ENCODE measurements around the gene LRRC61. TPM values are rescaled to one million over a fixed set of nuclear protein-coding genes. Genes with fewer than 3 reads are reported as not detected.
A peak's percentile ranks its signal among the peaks of the same experiment; 100 is the strongest.

LRRC61 gene
- polyA plus RNA-seq, 1 experiment: 0.17 TPM

- no peaks in the 10 kb centered on the region; the same call in 1 of the 2 replicates for H3K9me3 ChIP-seq (ENCODE audit: control insufficient read depth, insufficient read depth, low read length)
- no peak for TF ChIP-seq CTCF (IDR thresholded peaks at IDR 0.05; ENCODE audit: low read depth, low read length)
- ChIA-PET POLR2A (no interaction called here), CTCF (interaction anchor here (1.7 to 2.2 kb wide), 2 partner anchors 21 to 30 kb away, joined by 3 to 9 read pairs; no protein-coding TSS in a partner anchor)
- H3K27me3 ChIP-seq (ENCODE audit: control insufficient read depth, insufficient read depth, low read length): no peaks in the 10 kb centered on the region
- H3K27ac ChIP-seq (ENCODE audit: low read depth, low read length): no peak overlapping the region
- H3K4me3 ChIP-seq (ENCODE audit: low read depth, low read length): no peak overlapping the region
- DNase-seq (ENCODE audit: low read depth, low spot score): no peak
These were observed 54.0 kb downstream of the LRRC61 start for GRCh38 chr7:150377196-150377595.

GRCh38 chr7:150377635-150378034 lies 54.5 kb downstream of the LRRC61 start:
- no peak for TF ChIP-seq CTCF (IDR thresholded peaks at IDR 0.05; ENCODE audit: low read depth, low read length)
- Histone ChIP-seq H3K27me3 (ENCODE audit: control insufficient read depth, insufficient read depth, low read length) (no peaks in the 10 kb centered on the region), H3K9me3 (ENCODE audit: control insufficient read depth, insufficient read depth, low read length) (no peaks in the 10 kb centered on the region; the same call in 1 of the 2 replicates), H3K4me3 (ENCODE audit: low read depth, low read length) (no peak overlapping the region), H3K27ac (ENCODE audit: low read depth, low read length) (no peak overlapping the region)
- ChIA-PET POLR2A (interaction anchor here (1.2 to 1.3 kb wide), 2 partner anchors 9 to 27 kb away, joined by 3 to 8 read pairs; partner anchors contain the start of gene REPIN1), CTCF (interaction anchor here (0.9 to 2.2 kb wide), 4 partner anchors 8 to 29 kb away, joined by 3 to 9 read pairs (median 4); no protein-coding TSS in a partner anchor)
- no peak for DNase-seq (ENCODE audit: low read depth, low spot score)

- peak overlapping the region; percentile 59 for H3K27ac ChIP-seq (ENCODE audit: low read depth, low read length)
- no peaks in the 10 kb centered on the region for H3K27me3 ChIP-seq (ENCODE audit: control insufficient read depth, insufficient read depth, low read length)
- ChIA-PET CTCF (interaction anchor here (0.9 to 2.2 kb wide), 5 partner anchors 8 to 71 kb away, joined by 3 to 9 read pairs (median 3); no protein-coding TSS in a partner anchor), POLR2A (interaction anchor here (1.1 to 1.3 kb wide), 3 partner anchors 8 to 26 kb away, joined by 3 to 8 read pairs (median 6); partner anchors contain the start of gene REPIN1)
- H3K4me3 ChIP-seq (ENCODE audit: low read depth, low read length): peak overlapping the region; percentile 71
- peak; percentile 20 for DNase-seq (ENCODE audit: low read depth, low spot score)
- no peaks in the 10 kb centered on the region; the same call in 1 of the 2 replicates for H3K9me3 ChIP-seq (ENCODE audit: control insufficient read depth, insufficient read depth, low read length)
- TF ChIP-seq CTCF (IDR thresholded peaks at IDR 0.05; ENCODE audit: low read depth, low read length): peak; percentile 24; the same call in 1 of the 2 replicates
These were observed 55.1 kb downstream of the LRRC61 start for GRCh38 chr7:150378115-150378852.

GRCh38 chr7:150378853-150379440 lies 55.8 kb downstream of the LRRC61 start, which contains the start of gene ZNF775:
ZNF775 (plus strand) TSS chr7:150379330; CDS start chr7:150388471, 9,141 bp downstream.
- TF ChIP-seq CTCF (IDR thresholded peaks at IDR 0.05; ENCODE audit: low read depth, low read length): no peak
- H3K4me3 ChIP-seq (ENCODE audit: low read depth, low read length): peak within 1 kb of the TSS; percentile 83
- DNase-seq (ENCODE audit: low read depth, low spot score): peak; percentile 79
- no peaks in the 10 kb centered on the region; the same call in 1 of the 2 replicates for H3K9me3 ChIP-seq (ENCODE audit: control insufficient read depth, insufficient read depth, low read length)
- H3K27ac ChIP-seq (ENCODE audit: low read depth, low read length): peak within 1 kb of the TSS; percentile 59
- ChIA-PET POLR2A (interaction anchor here (1.1 to 1.3 kb wide), 3 partner anchors 9 to 25 kb away, joined by 3 to 8 read pairs (median 6); partner anchors contain the start of gene REPIN1), CTCF (interaction anchor here (1.1 to 2.2 kb wide), 4 partner anchors 10 to 70 kb away, joined by 3 to 9 read pairs (median 4); no protein-coding TSS in a partner anchor)
- no peaks in the 10 kb centered on the region for H3K27me3 ChIP-seq (ENCODE audit: control insufficient read depth, insufficient read depth, low read length)
